ENCODE measurements around the gene GALNT7.

GRCh38 chr4:173119818-173120217 is 48.8 kb upstream of the GALNT7 start:
- no peak for TF ChIP-seq EP300 (IDR thresholded peaks at IDR 0.05)
- TF ChIP-seq, protein P1, sequence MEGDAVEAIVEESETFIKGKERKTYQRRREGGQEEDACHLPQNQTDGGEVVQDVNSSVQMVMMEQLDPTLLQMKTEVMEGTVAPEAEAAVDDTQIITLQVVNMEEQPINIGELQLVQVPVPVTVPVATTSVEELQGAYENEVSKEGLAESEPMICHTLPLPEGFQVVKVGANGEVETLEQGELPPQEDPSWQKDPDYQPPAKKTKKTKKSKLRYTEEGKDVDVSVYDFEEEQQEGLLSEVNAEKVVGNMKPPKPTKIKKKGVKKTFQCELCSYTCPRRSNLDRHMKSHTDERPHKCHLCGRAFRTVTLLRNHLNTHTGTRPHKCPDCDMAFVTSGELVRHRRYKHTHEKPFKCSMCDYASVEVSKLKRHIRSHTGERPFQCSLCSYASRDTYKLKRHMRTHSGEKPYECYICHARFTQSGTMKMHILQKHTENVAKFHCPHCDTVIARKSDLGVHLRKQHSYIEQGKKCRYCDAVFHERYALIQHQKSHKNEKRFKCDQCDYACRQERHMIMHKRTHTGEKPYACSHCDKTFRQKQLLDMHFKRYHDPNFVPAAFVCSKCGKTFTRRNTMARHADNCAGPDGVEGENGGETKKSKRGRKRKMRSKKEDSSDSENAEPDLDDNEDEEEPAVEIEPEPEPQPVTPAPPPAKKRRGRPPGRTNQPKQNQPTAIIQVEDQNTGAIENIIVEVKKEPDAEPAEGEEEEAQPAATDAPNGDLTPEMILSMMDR (IDR thresholded peaks at IDR 0.05) = no peak
